ENCODE measurements around the gene MGAT4A. TPM values are rescaled to one million over a fixed set of nuclear protein-coding genes. Genes with fewer than 3 reads are reported as not detected.
A peak's percentile ranks its signal among the peaks of the same experiment; 100 is the strongest.

Gene MGAT4A
- total RNA-seq, 2 experiments from 2014 or later: 73.4 to 76.2 TPM

DNA sequence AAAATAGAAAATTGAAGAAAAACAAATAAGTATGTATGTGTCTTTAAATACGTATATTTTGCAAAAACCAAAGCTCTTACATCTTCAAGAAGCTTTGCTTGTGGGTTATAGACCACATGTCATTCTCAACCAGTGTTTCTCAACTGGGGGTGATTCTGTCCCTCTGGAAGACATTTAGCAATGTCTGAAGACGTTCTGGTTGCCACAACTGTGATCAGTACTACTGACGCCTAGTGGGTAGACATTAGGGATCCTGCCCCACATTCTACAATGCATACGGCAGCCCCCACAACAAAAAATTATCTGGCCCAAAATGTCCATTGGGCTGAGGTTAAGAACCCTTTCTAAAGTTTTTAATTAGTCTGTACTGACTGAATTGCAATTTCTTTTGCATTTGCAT, 74.1 kb downstream of the MGAT4A start:
- H3K4me1 Mint-ChIP-seq (ENCODE audit: low read depth): peaks cover 86% of the 10 kb centered on the region
- ChIA-PET POLR2A (interaction anchor here (0.7 to 2.1 kb wide), 11 partner anchors 36 to 179 kb away, joined by 3 to 17 read pairs (median 4); partner anchors contain the start of gene MGAT4A), CTCF (interaction anchor here (0.6 to 3.0 kb wide), 24 partner anchors 12 to 410 kb away, joined by 3 to 26 read pairs (median 4); partner anchors contain the start of gene MGAT4A)
- no peaks in the 10 kb centered on the region for H3K27me3 Mint-ChIP-seq (ENCODE audit: low read depth)
- DNase-seq: peak; percentile 69
- H3K9me3 Mint-ChIP-seq (ENCODE audit: insufficient read depth): peaks cover 3% of the 10 kb centered on the region
- peak overlapping the region; percentile 57 for H3K4me3 Mint-ChIP-seq
- peak; percentile 71 for ATAC-seq
- peaks cover 67% of the 10 kb centered on the region for H3K36me3 Mint-ChIP-seq (ENCODE audit: low read depth)
- peak overlapping the region; percentile 87 for H3K27ac Mint-ChIP-seq

DNA sequence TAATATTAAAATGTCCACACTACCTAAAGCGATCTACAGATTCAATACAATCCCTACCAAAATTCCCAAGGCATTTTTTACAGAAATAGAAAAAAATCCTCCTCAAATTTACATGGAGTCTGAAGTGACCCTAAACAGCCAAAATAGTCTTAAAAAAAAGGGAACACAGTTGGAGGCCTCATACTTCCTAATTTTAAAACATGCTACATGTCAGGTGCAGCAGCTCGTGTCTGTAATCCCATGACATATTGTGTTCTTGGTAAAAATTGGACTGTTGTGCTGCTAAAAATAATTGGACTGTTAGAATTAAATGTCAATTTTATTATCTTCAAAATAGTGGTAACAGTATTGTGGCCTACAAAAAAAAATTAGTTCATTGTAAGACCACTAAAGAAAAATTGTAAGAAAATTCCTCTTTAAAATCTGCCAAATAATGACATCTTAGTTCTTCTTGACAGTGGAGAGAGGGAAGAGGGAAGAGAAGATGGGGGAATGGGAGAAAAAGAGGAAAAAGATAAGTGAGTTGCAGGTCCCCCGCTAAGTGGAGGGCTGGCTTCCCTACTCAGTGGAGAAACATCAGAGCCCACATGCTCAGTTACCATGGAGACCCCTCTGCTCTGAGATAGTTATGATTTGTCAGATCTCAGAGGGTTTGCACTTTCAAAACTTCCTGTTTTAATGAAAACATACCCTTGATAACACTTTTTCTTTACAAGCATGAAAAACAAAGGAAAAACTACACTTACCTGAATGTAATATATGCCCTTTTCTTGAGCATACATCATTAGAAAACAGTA, 76.0 kb downstream of the MGAT4A start:
- H3K4me1 Mint-ChIP-seq (ENCODE audit: low read depth): peaks cover 86% of the 10 kb centered on the region
- DNase-seq (peak; percentile 66), ATAC-seq (peak; percentile 65)
- peak overlapping the region; percentile 78 for H3K27ac Mint-ChIP-seq
- H3K36me3 Mint-ChIP-seq (ENCODE audit: low read depth): peaks cover 70% of the 10 kb centered on the region
- ChIA-PET CTCF (interaction anchor here (1.0 to 3.0 kb wide), 4 partner anchors 9 to 168 kb away, joined by 3 to 9 read pairs (median 4); no protein-coding TSS in a partner anchor), POLR2A (no interaction called here)
- no peaks in the 10 kb centered on the region for H3K27me3 Mint-ChIP-seq (ENCODE audit: low read depth)
- H3K9me3 Mint-ChIP-seq (ENCODE audit: insufficient read depth): peaks cover 13% of the 10 kb centered on the region
- peak overlapping the region; percentile 49 for H3K4me3 Mint-ChIP-seq

DNA sequence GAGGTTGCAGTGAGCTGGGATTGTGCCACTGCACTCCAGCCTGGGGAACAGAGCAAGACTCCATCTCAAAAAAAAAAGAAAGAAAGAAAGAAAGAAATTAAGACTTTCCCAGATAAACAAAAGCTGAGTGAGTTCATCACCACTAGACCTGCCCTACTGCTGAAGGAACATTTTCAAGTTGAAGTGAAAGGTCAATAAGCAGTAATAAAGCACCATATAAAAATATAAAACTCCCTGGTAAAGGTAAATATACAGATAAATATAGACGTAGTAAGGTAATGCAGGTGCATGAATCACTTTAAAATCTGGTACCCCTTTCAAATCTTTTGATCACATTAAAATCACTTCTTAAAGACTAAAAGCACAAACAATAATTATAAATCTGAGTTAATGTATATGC, 79.9 kb downstream of the MGAT4A start:
- no peak for ATAC-seq
- Mint-ChIP-seq H3K4me3 (no peak overlapping the region), H3K4me1 (ENCODE audit: low read depth) (peaks cover 69% of the 10 kb centered on the region), H3K27me3 (ENCODE audit: low read depth) (no peaks in the 10 kb centered on the region), H3K27ac (no peak overlapping the region), H3K9me3 (ENCODE audit: insufficient read depth) (peaks cover 17% of the 10 kb centered on the region), H3K36me3 (ENCODE audit: low read depth) (peaks cover 82% of the 10 kb centered on the region)
- no peak for DNase-seq
- CTCF ChIA-PET: interaction anchor here (0.8 to 1.0 kb wide), 2 partner anchors 13 to 187 kb away, joined by 3 read pairs; no protein-coding TSS in a partner anchor
- POLR2A ChIA-PET: no interaction called here

DNA sequence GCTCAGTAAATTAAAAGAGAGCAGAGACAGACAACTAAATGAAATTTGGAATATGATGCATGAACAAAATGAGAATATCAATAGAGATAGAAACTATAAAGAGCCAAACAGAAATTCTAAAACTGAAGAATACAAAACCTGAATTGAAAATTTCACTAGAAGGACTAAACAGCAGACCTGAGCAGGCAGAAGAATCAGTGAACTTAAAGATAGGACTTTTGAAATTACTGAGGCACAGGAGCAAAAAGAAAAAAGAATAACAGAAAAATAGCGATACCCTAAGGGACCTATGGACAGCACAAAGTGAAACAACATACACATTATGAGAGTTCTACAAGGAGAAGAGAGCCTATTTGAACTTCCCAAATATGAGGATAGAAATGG, 80.9 kb downstream of the MGAT4A start:
- ChIA-PET CTCF (interaction anchor here (0.8 to 2.2 kb wide), 53 partner anchors 9 to 840 kb away, joined by 3 to 62 read pairs (median 5); partner anchors contain the start of genes C2orf15, COA5, EIF5B and MGAT4A), POLR2A (interaction anchor here (1.3 to 2.0 kb wide), 2 partner anchors 81 to 121 kb away, joined by 8 to 13 read pairs; partner anchors contain the start of gene MGAT4A)
- no peak for ATAC-seq
- peaks cover 76% of the 10 kb centered on the region for H3K36me3 Mint-ChIP-seq (ENCODE audit: low read depth)
- no peak for DNase-seq
- H3K4me1 Mint-ChIP-seq (ENCODE audit: low read depth): peaks cover 61% of the 10 kb centered on the region
- H3K4me3 Mint-ChIP-seq: no peak overlapping the region
- peaks cover 17% of the 10 kb centered on the region for H3K9me3 Mint-ChIP-seq (ENCODE audit: insufficient read depth)
- H3K27me3 Mint-ChIP-seq (ENCODE audit: low read depth): no peaks in the 10 kb centered on the region
- peak overlapping the region; percentile 17 for H3K27ac Mint-ChIP-seq

DNA sequence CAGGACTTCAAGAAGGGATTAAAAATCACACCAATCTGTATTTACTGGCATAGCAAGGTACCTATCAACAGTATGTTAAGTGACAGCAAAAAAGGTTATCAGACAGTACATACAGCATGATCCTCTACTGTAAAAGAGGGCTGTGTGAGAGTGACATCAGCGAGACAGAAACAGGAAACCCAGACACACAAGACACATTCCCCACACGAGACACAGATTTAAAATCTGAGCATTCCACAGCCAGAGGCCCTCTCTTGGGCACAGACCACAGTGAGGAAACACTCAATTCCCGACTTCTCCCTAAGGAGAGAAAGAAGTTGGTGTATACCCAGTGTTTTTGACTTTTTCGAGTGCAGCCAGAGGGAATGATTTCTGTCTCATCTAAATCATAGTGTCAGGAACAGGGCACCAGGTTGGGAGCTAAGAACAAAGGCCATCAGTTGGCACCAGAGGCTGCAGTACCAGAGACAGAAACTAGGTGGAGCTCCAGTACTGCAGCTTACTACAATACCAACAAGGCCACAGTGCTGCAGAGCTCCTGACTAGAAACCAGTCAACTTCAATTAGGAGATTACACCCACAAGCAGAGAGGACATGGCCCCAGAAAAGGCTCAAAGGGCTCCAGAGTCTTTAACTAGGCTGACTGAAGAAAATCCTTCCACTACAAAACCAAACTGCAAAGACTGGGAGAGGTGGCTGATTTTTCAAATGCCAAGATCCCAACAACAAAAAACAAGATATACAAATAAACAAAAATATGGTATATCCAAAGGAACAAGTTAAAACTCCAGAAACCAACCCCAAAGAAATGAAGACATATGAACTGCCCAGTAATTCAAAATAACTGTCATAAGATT, 81.6 kb downstream of the MGAT4A start:
- H3K36me3 Mint-ChIP-seq (ENCODE audit: low read depth): peaks cover 75% of the 10 kb centered on the region
- H3K27ac Mint-ChIP-seq: peak overlapping the region; percentile 27
- ChIA-PET POLR2A (interaction anchor here (0.6 to 2.0 kb wide), 6 partner anchors 15 to 174 kb away, joined by 3 to 13 read pairs (median 4); partner anchors contain the start of gene MGAT4A), CTCF (interaction anchor here (0.8 to 2.2 kb wide), 57 partner anchors 9 to 841 kb away, joined by 3 to 62 read pairs (median 5); partner anchors contain the start of genes C2orf15, COA5, EIF5B and MGAT4A)
- no peak overlapping the region for H3K4me3 Mint-ChIP-seq
- peak; percentile 90 for DNase-seq
- ATAC-seq: peak; percentile 91
- H3K27me3 Mint-ChIP-seq (ENCODE audit: low read depth): no peaks in the 10 kb centered on the region
- H3K9me3 Mint-ChIP-seq (ENCODE audit: insufficient read depth): peaks cover 17% of the 10 kb centered on the region
- peaks cover 55% of the 10 kb centered on the region for H3K4me1 Mint-ChIP-seq (ENCODE audit: low read depth)

DNA sequence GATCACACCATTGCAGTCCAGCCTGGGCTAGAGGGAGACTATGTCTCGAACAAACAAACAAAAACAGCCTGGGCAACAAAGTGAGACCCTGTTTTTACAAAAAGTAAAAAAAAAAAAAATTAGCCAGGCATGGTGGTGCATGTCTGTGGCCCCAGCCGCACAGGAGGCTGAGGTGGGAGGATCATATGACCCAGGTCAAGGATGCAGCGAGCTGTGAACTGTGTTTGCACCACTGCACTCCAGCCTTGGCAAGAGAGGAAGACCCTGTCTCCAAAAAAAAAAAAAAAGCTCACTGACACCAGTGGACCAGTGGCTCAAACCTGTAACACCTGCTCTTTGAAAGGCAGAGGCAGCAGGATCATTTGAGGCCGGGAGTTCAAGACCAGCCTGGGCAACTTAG, 82.5 kb downstream of the MGAT4A start:
- H3K27ac Mint-ChIP-seq: no peak overlapping the region
- H3K4me1 Mint-ChIP-seq (ENCODE audit: low read depth): peaks cover 46% of the 10 kb centered on the region
- peaks cover 75% of the 10 kb centered on the region for H3K36me3 Mint-ChIP-seq (ENCODE audit: low read depth)
- H3K4me3 Mint-ChIP-seq: no peak overlapping the region
- H3K9me3 Mint-ChIP-seq (ENCODE audit: insufficient read depth): peaks cover 17% of the 10 kb centered on the region
- H3K27me3 Mint-ChIP-seq (ENCODE audit: low read depth): no peaks in the 10 kb centered on the region
- ChIA-PET POLR2A (interaction anchor here (0.7 to 2.0 kb wide), 3 partner anchors 15 to 123 kb away, joined by 3 to 13 read pairs (median 8); partner anchors contain the start of gene MGAT4A), CTCF (interaction anchor here (1.0 to 2.2 kb wide), 12 partner anchors 10 to 190 kb away, joined by 3 to 62 read pairs (median 10); partner anchors contain the start of gene MGAT4A)
- DNase-seq: no peak
- ATAC-seq: no peak

DNA sequence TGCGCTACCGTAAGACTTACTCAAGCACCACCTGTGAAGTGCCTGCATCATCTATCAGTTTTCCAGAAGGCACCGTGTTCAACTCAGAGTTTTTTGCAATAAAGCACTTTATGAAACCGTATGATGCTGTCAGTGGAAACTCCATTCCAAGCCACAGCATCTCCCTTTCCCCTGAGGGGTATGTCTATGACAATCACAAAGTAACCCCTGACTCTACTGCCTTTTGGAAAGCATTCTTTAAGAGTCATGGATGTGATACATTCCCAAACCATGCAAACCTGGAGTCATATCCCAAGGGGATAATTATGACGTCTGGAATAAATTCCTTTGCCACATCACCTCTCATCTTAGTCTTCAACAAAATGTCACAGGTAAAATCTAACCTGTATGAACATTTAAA, 83.3 kb downstream of the MGAT4A start:
- no peak overlapping the region for H3K4me3 Mint-ChIP-seq
- ChIA-PET CTCF (interaction anchor here (0.7 to 2.2 kb wide), 3 partner anchors 86 to 190 kb away, joined by 3 to 49 read pairs (median 4); no protein-coding TSS in a partner anchor), POLR2A (no interaction called here)
- no peak for DNase-seq
- peaks cover 38% of the 10 kb centered on the region for H3K4me1 Mint-ChIP-seq (ENCODE audit: low read depth)
- no peak overlapping the region for H3K27ac Mint-ChIP-seq
- peaks cover 74% of the 10 kb centered on the region for H3K36me3 Mint-ChIP-seq (ENCODE audit: low read depth)
- no peak for ATAC-seq
- H3K27me3 Mint-ChIP-seq (ENCODE audit: low read depth): no peaks in the 10 kb centered on the region
- H3K9me3 Mint-ChIP-seq (ENCODE audit: insufficient read depth): peaks cover 17% of the 10 kb centered on the region

DNA sequence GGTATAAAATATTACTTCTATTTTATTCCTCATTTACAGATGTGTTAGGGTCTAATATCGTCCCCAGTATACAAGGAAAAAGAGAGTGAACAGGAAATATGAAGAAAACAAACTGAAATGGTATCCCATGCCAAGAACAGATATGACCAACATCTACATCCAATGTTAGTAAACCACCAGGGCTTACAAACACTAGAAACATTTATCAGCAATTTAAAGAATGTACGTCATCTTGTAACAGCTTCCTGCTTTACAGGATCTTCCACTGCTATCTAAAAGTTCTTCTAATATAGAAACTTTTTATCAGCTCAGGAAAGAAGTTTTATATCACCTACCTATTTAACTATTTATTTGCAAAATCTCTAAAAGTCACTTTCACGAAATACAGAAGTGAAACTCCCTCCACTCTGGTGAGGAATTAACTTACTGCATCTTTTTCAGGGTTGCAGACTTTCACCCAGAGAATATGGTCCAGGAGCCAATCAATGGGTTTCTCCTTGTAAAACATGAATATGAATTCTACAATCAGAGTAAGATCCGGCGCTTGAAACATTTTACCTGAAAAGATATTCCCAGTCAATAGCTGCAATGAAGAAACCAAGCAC, 87.3 kb downstream of the MGAT4A start:
- H3K27me3 Mint-ChIP-seq (ENCODE audit: low read depth): no peaks in the 10 kb centered on the region
- ChIA-PET CTCF (interaction anchor here (1.3 to 3.8 kb wide), 3 partner anchors 9 to 180 kb away, joined by 3 to 19 read pairs (median 12); no protein-coding TSS in a partner anchor), POLR2A (no interaction called here)
- H3K36me3 Mint-ChIP-seq (ENCODE audit: low read depth): peaks cover 62% of the 10 kb centered on the region
- peaks cover 2% of the 10 kb centered on the region for H3K4me1 Mint-ChIP-seq (ENCODE audit: low read depth)
- no peaks in the 10 kb centered on the region for H3K9me3 Mint-ChIP-seq (ENCODE audit: insufficient read depth)
- H3K4me3 Mint-ChIP-seq: no peak overlapping the region
- ATAC-seq (no peak), DNase-seq (no peak)
- H3K27ac Mint-ChIP-seq: no peak overlapping the region

DNA sequence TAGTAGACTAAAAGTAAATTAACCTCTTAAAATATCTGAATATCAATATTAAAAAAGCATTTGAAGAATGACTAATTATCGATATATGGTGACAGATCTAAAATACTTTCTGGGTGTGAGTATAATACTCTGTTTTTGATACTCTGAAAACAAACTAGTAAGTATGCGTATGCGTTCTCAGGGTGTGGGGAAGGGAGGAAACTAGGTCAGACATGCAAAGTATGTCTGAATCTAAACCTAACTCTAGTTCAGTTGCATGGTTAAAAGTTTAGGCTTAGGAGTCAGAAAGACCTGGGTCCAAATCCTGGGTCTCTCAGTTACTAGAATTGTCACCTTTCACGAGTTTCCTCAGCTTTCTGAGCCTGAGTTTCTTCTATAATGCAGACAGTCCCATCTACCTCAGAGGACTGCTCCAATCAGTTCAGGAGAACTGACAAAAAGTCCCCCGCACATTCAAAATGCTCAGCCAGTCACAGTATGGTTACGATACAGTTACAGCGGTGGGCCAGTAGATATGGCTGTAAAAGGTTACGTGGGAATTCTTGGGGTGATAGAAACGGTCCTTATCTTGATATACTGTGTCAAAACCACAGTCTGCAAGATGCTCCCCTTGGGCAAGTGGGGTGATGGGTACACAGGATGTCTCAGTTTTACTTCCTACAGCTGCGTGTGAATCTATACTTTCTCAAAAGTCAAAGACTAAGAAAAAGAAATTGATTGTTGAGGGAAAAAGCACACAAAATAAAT, 93.4 kb downstream of the MGAT4A start:
- CTCF ChIA-PET: interaction anchor here (2.7 kb wide), 1 partner anchor 11 kb away, joined by 19 read pairs; no protein-coding TSS in a partner anchor

DNA sequence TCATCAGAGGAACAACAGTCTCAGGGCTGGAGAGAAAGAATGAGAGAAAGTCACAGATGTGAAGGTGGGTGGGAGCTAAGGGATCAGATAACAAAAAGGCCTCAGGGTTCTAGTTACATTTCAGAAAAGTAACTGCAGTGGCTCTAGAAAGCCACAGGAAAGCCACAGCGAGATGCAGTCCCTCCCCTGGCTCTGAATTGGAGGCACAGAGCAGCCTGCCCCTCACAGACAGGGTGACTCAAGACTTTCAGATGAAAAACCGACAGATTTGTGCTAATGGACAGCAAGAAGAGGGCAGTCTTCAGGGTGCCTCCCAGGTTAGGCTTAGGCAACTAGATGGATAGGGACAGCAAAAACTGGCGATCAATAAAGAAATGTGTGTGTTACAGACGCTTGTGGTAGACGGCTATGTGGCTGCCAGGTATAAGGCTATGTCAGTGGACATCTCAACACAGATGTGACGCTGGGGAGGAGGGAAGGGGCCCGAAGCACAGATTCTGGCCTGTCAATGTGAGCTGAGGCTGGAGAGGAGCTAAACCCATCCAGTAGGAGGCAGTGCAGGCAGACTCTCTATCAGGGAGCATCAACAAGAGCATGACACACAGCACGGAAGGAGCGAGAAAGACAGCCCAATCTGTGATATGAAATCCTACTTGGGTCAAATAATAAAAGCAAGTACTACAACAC, 96.4 kb downstream of the MGAT4A start:
- H3K4me3 Mint-ChIP-seq: peak overlapping the region; percentile 50
- no peaks in the 10 kb centered on the region for H3K9me3 Mint-ChIP-seq (ENCODE audit: insufficient read depth)
- peak overlapping the region; percentile 94 for H3K27ac Mint-ChIP-seq
- peaks cover 44% of the 10 kb centered on the region for H3K4me1 Mint-ChIP-seq (ENCODE audit: low read depth)
- DNase-seq: peak; percentile 79
- POLR2A ChIA-PET: interaction anchor here (0.6 to 1.4 kb wide), 4 partner anchors 24 to 219 kb away, joined by 3 to 7 read pairs (median 4); partner anchors contain the start of genes COA5 and UNC50
- CTCF ChIA-PET: interaction anchor here (0.6 to 2.9 kb wide), 16 partner anchors 9 to 432 kb away, joined by 3 to 19 read pairs (median 4); no protein-coding TSS in a partner anchor
- no peaks in the 10 kb centered on the region for H3K27me3 Mint-ChIP-seq (ENCODE audit: low read depth)
- H3K36me3 Mint-ChIP-seq (ENCODE audit: low read depth): peaks cover 63% of the 10 kb centered on the region
- peak; percentile 73 for ATAC-seq

More for the DNA sequence above, 93.4 kb downstream of the MGAT4A start:
- POLR2A ChIA-PET: interaction anchor here (1.7 to 1.9 kb wide), 2 partner anchors 18 to 21 kb away, joined by 4 to 6 read pairs; no protein-coding TSS in a partner anchor
- peak; percentile 68 for DNase-seq
- Mint-ChIP-seq H3K4me1 (ENCODE audit: low read depth) (peaks cover 44% of the 10 kb centered on the region), H3K36me3 (ENCODE audit: low read depth) (peaks cover 60% of the 10 kb centered on the region), H3K27ac (peak overlapping the region; percentile 82), H3K9me3 (ENCODE audit: insufficient read depth) (no peaks in the 10 kb centered on the region), H3K27me3 (ENCODE audit: low read depth) (no peaks in the 10 kb centered on the region), H3K4me3 (peak overlapping the region; percentile 44)
- peak; percentile 71 for ATAC-seq

Data from activated CD8-positive, alpha-beta T cell treated with anti-CD3 and anti-CD28 coated beads, Interleukin-2, amount 10 ng/mL, durations not matched to agents 7 days and 5 days (primary cell).